Measurements from ENCODE around the gene ABTB2. TPM values are rescaled to one million over a fixed set of nuclear protein-coding genes. Genes with fewer than 3 reads are reported as not detected.

ABTB2 gene
- total and polyA plus RNA-seq, 2 of the 8 experiments (the other 6 are each of a cell fraction or from before 2014, with no cell fraction given): 7.7 to 10.2 TPM

GRCh38 chr11:34135439-34135838 is 222.4 kb downstream of the ABTB2 start:
- Histone ChIP-seq H4K91ac (replicated peaks; ENCODE audit: insufficient read length, low read length) (no peak overlapping the region), H3K4me3 (ENCODE audit: extremely low read depth in 1 of 4, insufficient read depth in 2 of 4, low read depth in 3 of 4, low read length in 4 of 4) (no peak overlapping the region), H3K4me1 (replicated peaks in 1 of 4; ENCODE audit: control insufficient read depth in 3 of 4, insufficient read depth in 4 of 4, low read length in 3 of 4) (no peaks in the 10 kb centered on the region), H4K5ac (ENCODE audit: insufficient read length, low read depth, low read length) (no peak overlapping the region), H2BK120ac (replicated peaks; ENCODE audit: low read depth, low read length) (no peak overlapping the region), H4K20me1 (replicated peaks in 1 of 2; ENCODE audit: control insufficient read depth in 1 of 2, insufficient read depth in 2 of 2, low read length in 2 of 2) (peaks cover 3 to 6% of the 10 kb centered on the region in 2 experiments), H3K27me3 (replicated peaks in 1 of 4; ENCODE audit: control insufficient read depth in 3 of 4, extremely low read depth in 1 of 4, insufficient read depth in 3 of 4, low read length in 3 of 4) (no peaks in the 10 kb centered on the region), H3K56ac (replicated peaks; ENCODE audit: insufficient read length, low read depth, low read length) (no peak overlapping the region), H2BK20ac (ENCODE audit: low read length) (no peak overlapping the region), H3K18ac (ENCODE audit: extremely low read depth, low read length) (no peak overlapping the region), H3K23ac (ENCODE audit: insufficient read length) (no peak overlapping the region), H2BK5ac (ENCODE audit: low read depth, low read length) (no peak overlapping the region), H3K9me3 (ENCODE audit: insufficient read depth in 2 of 2, low read depth in 1 of 2, low read length in 1 of 2) (no peaks in the 10 kb centered on the region), H3K4ac (replicated peaks; ENCODE audit: insufficient read length, low read depth, low read length) (no peak overlapping the region), H4K8ac (ENCODE audit: extremely low read depth, insufficient read depth, low read length) (no peak overlapping the region), H3K79me1 (ENCODE audit: low read depth, low read length) (no peaks in the 10 kb centered on the region), H3K27ac (ENCODE audit: low read depth, low read length) (no peak overlapping the region), H3K36me3 (ENCODE audit: control insufficient read depth in 2 of 4, insufficient read depth in 4 of 4, low read length in 3 of 4) (peaks cover 25 to 66% (median 51%) of the 10 kb centered on the region in 4 experiments), H3K9ac (replicated peaks in 1 of 4; ENCODE audit: extremely low read depth in 1 of 4, low read depth in 3 of 4, low read length in 3 of 4) (no peak overlapping the region), H3K14ac (ENCODE audit: insufficient read length) (no peak overlapping the region), H3K4me2 (ENCODE audit: insufficient read depth in 1 of 2, low read depth in 2 of 2, low read length in 2 of 2) (no peak overlapping the region), H2BK12ac (ENCODE audit: low read depth, low read length) (no peak overlapping the region), H3K23me2 (ENCODE audit: low read depth, low read length) (no peaks in the 10 kb centered on the region; the same call in 1 of the 2 replicates), H2BK15ac (ENCODE audit: low read length) (no peak overlapping the region), H2AFZ (ENCODE audit: low read length) (no peak overlapping the region), H3K79me2 (ENCODE audit: control insufficient read depth in 1 of 2, insufficient read depth in 2 of 2, low read length in 2 of 2) (no peaks in the 10 kb centered on the region), H2AK5ac (ENCODE audit: low read depth, low read length) (no peak overlapping the region)
- FAIRE-seq: no peak
- no peak for DNase-seq (ENCODE audit: low read depth in 1 of 2, low spot score in 2 of 2)
- TF ChIP-seq RBBP5 (IDR thresholded peaks at IDR 0.05; ENCODE audit: borderline replicate concordance, low read depth, low read length): no peak
- no peak for TF ChIP-seq ASH2L (IDR thresholded peaks at IDR 0.05; ENCODE audit: low read length)
- no peak for TF ChIP-seq KDM1A (IDR thresholded peaks at IDR 0.05; ENCODE audit: borderline replicate concordance, low read length)
- TF ChIP-seq TAF7 (optimal IDR thresholded peaks at IDR 0.05; ENCODE audit: borderline replicate concordance, low read depth, low read length): no peak
- no peak for TF ChIP-seq GABPA (IDR thresholded peaks at IDR 0.05; ENCODE audit: borderline replicate concordance, insufficient read depth, low read length)
- TF ChIP-seq HDAC2 (IDR thresholded peaks at IDR 0.05; ENCODE audit: borderline replicate concordance in 1 of 2, low read depth in 2 of 2, low read length in 2 of 2): no peak
- TF ChIP-seq TAF1 (IDR thresholded peaks at IDR 0.05; ENCODE audit: low read depth, low read length): no peak
- TF ChIP-seq SIN3A (conservative IDR thresholded peaks at IDR 0.05 in 1 of 2, IDR thresholded peaks at IDR 0.05 in 1 of 2; ENCODE audit: low read depth in 1 of 2, low read length in 2 of 2): no peak
- TF ChIP-seq YY1 (IDR thresholded peaks at IDR 0.05; ENCODE audit: low read depth, low read length): no peak
- no peak for TF ChIP-seq POU5F1 (IDR thresholded peaks at IDR 0.05; ENCODE audit: low read depth, low read length)
- TF ChIP-seq TCF12 (IDR thresholded peaks at IDR 0.05; ENCODE audit: low read depth, low read length): no peak
- no peak for TF ChIP-seq RAD21 (IDR thresholded peaks at IDR 0.05 in 1 of 2, conservative IDR thresholded peaks at IDR 0.05 in 1 of 2; ENCODE audit: low read depth in 2 of 2, low read length in 2 of 2)
- 89% methylated on average over 3 of the region's 3 CpGs; no CpG with 5 or more reads in 1 of the 2 experiments for WGBS, 2 experiments (ENCODE audit: extremely low coverage in 1 of 2, insufficient coverage in 1 of 2, insufficient read length in 1 of 2, insufficient replicate concordance in 2 of 2, low coverage in 1 of 2, low lambda C conversion rate in 2 of 2, missing lambda C conversion rate in 1 of 2)
- ChIA-PET POLR2A (ENCODE audit: partially characterized antibody) (interaction anchor here (2.3 to 3.0 kb wide), 2 partner anchors 12 to 30 kb away, joined by 4 to 7 read pairs; partner anchors contain the start of gene NAT10), CTCF (ENCODE audit: partially characterized antibody) (interaction anchor here (0.8 to 1.2 kb wide), 2 partner anchors 14 to 50 kb away, joined by 3 to 5 read pairs; no protein-coding TSS in a partner anchor)
